Natural killer cell (primary cell): ENCODE data around the gene OLA1. TPM values are rescaled to one million over a fixed set of nuclear protein-coding genes. Genes with fewer than 3 reads are reported as not detected.

Experiments
- ATAC-seq, 3 donors: fragments of 150-1000 bp in 2 of 3; fragments of 200-7000 bp in 1 of 3; cut with Tn5 transposase; 1 replicate in 1 of 3; 2 replicates in 2 of 3; pipeline ENCODE4 v1.10.0; 2021; ENCODE audit warnings: mild to moderate bottlenecking in 2 of 3, moderate library complexity in 2 of 3
- DNase-seq, 2 donors: peaks; one replicate each; pipeline versions ENCODE4 v3.0.0 to v3.0.0-alpha.2; 2013 to 2021; ENCODE audit warnings: mixed read lengths in 1 of 2
- H3K27ac ChIP-seq: one replicate; pipeline ENCODE4 v1.5.1; 2013; ENCODE audit warnings: mild to moderate bottlenecking, low read length
- H3K27me3 ChIP-seq: one replicate; pipeline ENCODE4 v1.6.1; 2013; ENCODE audit warnings: low read length; ENCODE audit not compliant: control insufficient read depth, insufficient read depth
- H3K36me3 ChIP-seq: one replicate; pipeline ENCODE4 v1.6.1; 2013; ENCODE audit warnings: low read length; ENCODE audit not compliant: control insufficient read depth, insufficient read depth
- H3K4me1 ChIP-seq: one replicate; pipeline ENCODE4 v1.6.1; 2013; ENCODE audit warnings: low read length; ENCODE audit not compliant: control insufficient read depth, insufficient read depth
- H3K4me3 ChIP-seq: one replicate; pipeline ENCODE4 v1.5.1; 2013; ENCODE audit warnings: low read length
- H3K9me3 ChIP-seq: one replicate; pipeline ENCODE4 v1.6.1; 2013; ENCODE audit warnings: low read length; ENCODE audit not compliant: control insufficient read depth, insufficient read depth
- H3K27ac Mint-ChIP-seq, 2 donors: one replicate each; pipeline ENCODE4 v1.8.0; 2022; ENCODE audit warnings: mild to moderate bottlenecking in 2 of 2, mixed read lengths in 2 of 2, moderate library complexity in 1 of 2
- H3K27me3 Mint-ChIP-seq, 2 donors: one replicate each; pipeline ENCODE4 v1.8.0; 2022; ENCODE audit warnings: low read depth in 2 of 2, mixed read lengths in 2 of 2
- H3K36me3 Mint-ChIP-seq: one replicate; pipeline ENCODE4 v1.8.0; 2022; ENCODE audit warnings: mixed read lengths
- H3K4me1 Mint-ChIP-seq, 2 donors: one replicate each; pipeline ENCODE4 v1.8.0; 2022; ENCODE audit warnings: mixed read lengths in 2 of 2
- H3K4me3 Mint-ChIP-seq: one replicate; pipeline ENCODE4 v1.8.0; 2022; ENCODE audit warnings: mild to moderate bottlenecking, moderate library complexity, mixed read lengths
- H3K9me3 Mint-ChIP-seq, 2 donors: one replicate each; pipeline ENCODE4 v1.8.0; 2022; ENCODE audit warnings: mixed read lengths in 2 of 2
- WGBS: methylation state at CpG from one replicate; pipeline ENCODE4 v1.1.7; 2013; ENCODE audit warnings: missing lambda C conversion rate; ENCODE audit not compliant: insufficient coverage; 5-methylcytosine and 5-hydroxymethylcytosine counted together
- intact Hi-C: fragments of 100-400 bp; cut with micrococcal nuclease; formaldehyde crosslinking; loops from one replicate; pipeline ENCODE4 v1.14.2; 2022
- total RNA-seq, 4 donors: library from RNA; stranded (reverse); fragments of 120-200 nt in 1 of 4; gene quantifications; one replicate each; pipeline versions ENCODE4 v1.2.3 to v1.2.4, GENCODE V29; 2013 to 2022
- TF ChIP-seq, protein P1 (sequence below): fragments of 200-600 bp; IDR thresholded peaks from one replicate; pipeline ENCODE4 v1.8.0; 2022; ENCODE audit warnings: antibody characterized with exemption

OLA1 gene
- total RNA-seq, 3 donors from 2014 or later (not counting 1 experiment from before 2014, with no cell fraction given) = 42.3 to 45.9 (median 43.9) TPM

DNA sequence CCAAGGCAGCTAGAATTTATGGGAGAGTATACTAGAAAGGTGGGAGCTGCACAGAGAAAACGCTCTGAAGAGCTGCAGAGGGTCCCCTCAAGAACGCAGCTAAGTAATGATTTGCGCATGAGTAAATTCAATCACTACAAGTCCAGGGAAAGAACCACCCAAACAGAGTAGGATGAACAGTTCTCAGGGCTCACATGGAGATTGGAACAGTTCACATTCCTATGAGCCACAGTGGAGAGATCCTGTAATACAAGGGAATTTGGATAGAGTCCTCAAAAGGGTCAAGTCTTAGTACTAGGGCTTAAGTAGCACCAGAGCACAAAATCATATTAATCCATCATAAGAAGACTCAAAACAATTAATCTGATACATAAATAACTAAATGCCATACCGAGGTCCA, 12.7 kb downstream of the OLA1 start:
- H3K36me3 ChIP-seq = no peaks in the 10 kb centered on the region
- no peaks in the 10 kb centered on the region for H3K36me3 Mint-ChIP-seq
- H3K9me3 Mint-ChIP-seq = no peaks in the 10 kb centered on the region
- H3K9me3 ChIP-seq = no peaks in the 10 kb centered on the region
- H3K27ac ChIP-seq = no peak overlapping the region
- H3K27me3 Mint-ChIP-seq = no peaks in the 10 kb centered on the region
- no peak overlapping the region for H3K4me3 ChIP-seq
- no peaks in the 10 kb centered on the region for H3K27me3 ChIP-seq
- ATAC-seq (no peak), DNase-seq (no peak)
- 93% methylated on average over 4 of the region's 4 CpGs for WGBS
- H3K4me1 Mint-ChIP-seq = peaks cover 13 to 24% of the 10 kb centered on the region in 2 donors
- TF ChIP-seq, protein P1, sequence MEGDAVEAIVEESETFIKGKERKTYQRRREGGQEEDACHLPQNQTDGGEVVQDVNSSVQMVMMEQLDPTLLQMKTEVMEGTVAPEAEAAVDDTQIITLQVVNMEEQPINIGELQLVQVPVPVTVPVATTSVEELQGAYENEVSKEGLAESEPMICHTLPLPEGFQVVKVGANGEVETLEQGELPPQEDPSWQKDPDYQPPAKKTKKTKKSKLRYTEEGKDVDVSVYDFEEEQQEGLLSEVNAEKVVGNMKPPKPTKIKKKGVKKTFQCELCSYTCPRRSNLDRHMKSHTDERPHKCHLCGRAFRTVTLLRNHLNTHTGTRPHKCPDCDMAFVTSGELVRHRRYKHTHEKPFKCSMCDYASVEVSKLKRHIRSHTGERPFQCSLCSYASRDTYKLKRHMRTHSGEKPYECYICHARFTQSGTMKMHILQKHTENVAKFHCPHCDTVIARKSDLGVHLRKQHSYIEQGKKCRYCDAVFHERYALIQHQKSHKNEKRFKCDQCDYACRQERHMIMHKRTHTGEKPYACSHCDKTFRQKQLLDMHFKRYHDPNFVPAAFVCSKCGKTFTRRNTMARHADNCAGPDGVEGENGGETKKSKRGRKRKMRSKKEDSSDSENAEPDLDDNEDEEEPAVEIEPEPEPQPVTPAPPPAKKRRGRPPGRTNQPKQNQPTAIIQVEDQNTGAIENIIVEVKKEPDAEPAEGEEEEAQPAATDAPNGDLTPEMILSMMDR = no peak
- no peak overlapping the region for H3K4me3 Mint-ChIP-seq
- no peak overlapping the region for H3K27ac Mint-ChIP-seq
- intact Hi-C loops = no loop called here
- no peaks in the 10 kb centered on the region for H3K4me1 ChIP-seq

DNA sequence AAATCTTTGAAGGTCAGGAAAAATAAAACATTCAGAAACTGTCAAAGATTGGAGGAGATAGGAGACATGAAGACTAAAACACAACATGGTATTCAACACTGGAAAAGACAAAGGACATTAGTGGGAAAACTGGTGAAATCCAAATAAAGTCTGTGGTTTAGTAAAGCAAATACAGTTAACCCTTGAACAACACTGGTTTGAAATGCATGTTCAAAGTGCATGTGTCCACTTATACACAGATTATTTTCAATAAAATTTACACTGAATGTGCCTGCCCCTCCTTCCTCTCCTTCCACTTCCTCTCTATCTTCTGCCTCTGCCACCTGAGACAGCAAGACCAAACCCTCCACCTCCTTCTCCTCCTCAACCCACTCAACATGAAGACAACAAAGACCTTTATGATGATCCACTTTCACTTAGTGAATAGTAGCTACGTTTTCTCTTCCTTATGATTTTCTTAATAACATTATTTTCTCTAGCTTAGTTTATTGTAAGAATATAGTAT, 14.5 kb downstream of the OLA1 start:
- WGBS = no CpG with 5 or more reads among the region's 1 CpG
- TF ChIP-seq, protein P1 = no peak
- no peaks in the 10 kb centered on the region for H3K9me3 ChIP-seq
- no peaks in the 10 kb centered on the region for H3K9me3 Mint-ChIP-seq
- H3K36me3 Mint-ChIP-seq = no peaks in the 10 kb centered on the region
- intact Hi-C loops = no loop called here
- DNase-seq (no peak), ATAC-seq (no peak)
- no peak overlapping the region for H3K4me3 Mint-ChIP-seq
- H3K4me1 ChIP-seq = no peaks in the 10 kb centered on the region
- H3K4me1 Mint-ChIP-seq = peaks cover 11 to 22% of the 10 kb centered on the region in 2 donors
- H3K27me3 ChIP-seq = no peaks in the 10 kb centered on the region
- no peak overlapping the region for H3K4me3 ChIP-seq
- H3K27me3 Mint-ChIP-seq = no peaks in the 10 kb centered on the region
- no peak overlapping the region for H3K27ac Mint-ChIP-seq
- H3K36me3 ChIP-seq = no peaks in the 10 kb centered on the region
- H3K27ac ChIP-seq = no peak overlapping the region

DNA sequence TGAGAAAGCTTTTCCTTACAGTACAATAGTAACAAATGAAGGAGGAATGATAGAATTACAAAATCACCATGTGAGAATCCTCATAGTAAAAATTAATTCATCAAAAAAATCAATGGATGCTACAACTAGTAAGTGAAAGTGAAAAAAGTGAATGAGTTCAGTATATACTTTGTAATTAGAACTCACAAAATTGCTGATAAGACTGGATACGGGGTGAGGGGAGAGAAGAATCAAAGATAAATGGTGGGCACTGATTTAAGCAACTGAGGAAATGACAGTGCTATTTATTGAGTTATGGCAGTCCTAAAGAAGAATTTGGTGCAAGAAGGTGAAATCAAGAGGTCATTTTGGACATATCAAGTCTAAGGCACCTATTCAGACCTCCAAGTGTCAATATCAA, 20.6 kb downstream of the OLA1 start:
- ATAC-seq (no peak), DNase-seq (no peak)
- no peaks in the 10 kb centered on the region for H3K4me1 ChIP-seq
- H3K4me3 ChIP-seq = no peak overlapping the region
- intact Hi-C loops = no loop called here
- H3K9me3 ChIP-seq = no peaks in the 10 kb centered on the region
- H3K27ac ChIP-seq = no peak overlapping the region
- Mint-ChIP-seq H3K4me3 (no peak overlapping the region), H3K27ac (no peak overlapping the region), H3K36me3 (no peaks in the 10 kb centered on the region), H3K9me3 (no peaks in the 10 kb centered on the region), H3K27me3 (no peaks in the 10 kb centered on the region), H3K4me1 (peaks cover 4 to 11% of the 10 kb centered on the region in 2 donors)
- TF ChIP-seq, protein P1 = no peak
- 100% methylated on average over 1 of the region's 1 CpG for WGBS
- H3K36me3 ChIP-seq = peaks cover 8% of the 10 kb centered on the region
- H3K27me3 ChIP-seq = no peaks in the 10 kb centered on the region

DNA sequence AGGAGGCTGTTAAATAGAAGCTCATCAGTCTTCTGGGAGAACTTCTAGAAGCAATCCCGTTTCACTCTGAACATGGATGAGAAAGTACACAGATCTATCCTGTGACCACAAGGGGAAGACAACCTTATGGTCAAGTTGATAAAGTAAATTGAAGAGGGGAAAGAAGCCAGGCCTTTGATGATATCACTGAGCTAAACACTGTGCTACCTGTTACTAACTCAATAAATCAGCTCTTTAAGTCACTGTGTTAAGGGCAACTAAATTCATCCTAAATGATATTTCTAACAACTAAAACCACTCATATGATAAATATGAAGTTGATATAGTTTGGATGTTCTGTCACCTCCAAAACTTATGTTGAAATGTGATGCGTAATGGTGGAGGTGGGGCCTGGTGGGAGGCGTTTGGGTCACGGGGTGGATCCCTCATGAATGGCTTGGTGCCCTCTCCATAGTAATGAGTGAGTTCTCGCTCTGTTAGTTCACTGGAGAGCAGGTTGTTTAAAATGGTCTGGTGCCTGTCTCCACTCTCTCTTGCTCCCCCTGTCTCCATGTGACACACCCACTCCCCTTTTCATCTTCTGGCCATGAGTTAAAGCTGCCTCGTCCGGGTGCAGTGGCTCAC, 23.6 kb downstream of the OLA1 start:
- H3K36me3 ChIP-seq = peaks cover 13% of the 10 kb centered on the region
- no peak overlapping the region for H3K27ac Mint-ChIP-seq
- no peaks in the 10 kb centered on the region for H3K9me3 Mint-ChIP-seq
- H3K4me3 ChIP-seq = no peak overlapping the region
- no peaks in the 10 kb centered on the region for H3K27me3 ChIP-seq
- ATAC-seq (no peak), DNase-seq (no peak)
- 98% methylated on average over 2 of the region's 7 CpGs for WGBS
- no peaks in the 10 kb centered on the region for H3K4me1 ChIP-seq
- TF ChIP-seq, protein P1 = no peak
- H3K4me3 Mint-ChIP-seq = no peak overlapping the region
- no peaks in the 10 kb centered on the region for H3K36me3 Mint-ChIP-seq
- peaks cover 0 to 6% of the 10 kb centered on the region in 2 donors for H3K4me1 Mint-ChIP-seq
- H3K27me3 Mint-ChIP-seq = no peaks in the 10 kb centered on the region
- no peaks in the 10 kb centered on the region for H3K9me3 ChIP-seq
- intact Hi-C loops = no loop called here
- no peak overlapping the region for H3K27ac ChIP-seq
